ENCODE measurements around the gene SEC11C. TPM values are rescaled to one million over a fixed set of nuclear protein-coding genes. Genes with fewer than 3 reads are reported as not detected.

SEC11C gene
- total RNA-seq (100 to 1,000 TPM in 3 of 9 donors, 10 to 100 TPM in 6; 41.7 to 146 (median 66.5) TPM), polyA plus RNA-seq (100 to 1,000 TPM in 1 of 3 donors, 10 to 100 TPM in 2; 31.5 to 392 (median 31.9) TPM)
- long read RNA-seq, donor 1, transcript SEC11C-202 (4 exons, 2,054 nt): minor isoform, 7 of 137 reads
- long read RNA-seq, donor 1, transcript SEC11C-204 (6 exons, 1,202 nt): major isoform, 110 of 137 reads
- long read RNA-seq, donor 1, transcript SEC11C-203 (3 exons, 1,088 nt): minor isoform, 6 of 137 reads
- long read RNA-seq, donor 1, partial matches to known transcripts: 7 of 137 reads
- long read RNA-seq, donor 1, other reads (novel, unspliced or antisense): 0 of 137 reads
- long read RNA-seq, donor 2, transcript SEC11C-204 (6 exons, 1,202 nt): major isoform, 41 of 49 reads
- long read RNA-seq, donor 2, partial matches to known transcripts: 0 of 49 reads
- long read RNA-seq, donor 2, other reads (novel, unspliced or antisense): 0 of 49 reads
- long read RNA-seq, donor 3, transcript SEC11C-204 (6 exons, 1,202 nt): major isoform, 68 of 94 reads
- long read RNA-seq, donor 3, partial matches to known transcripts: 15 of 94 reads
- long read RNA-seq, donor 3, other reads (novel, unspliced or antisense): 0 of 94 reads
- long read RNA-seq, donor 4, transcript SEC11C-204 (6 exons, 1,202 nt): major isoform, 54 of 58 reads
- long read RNA-seq, donor 4, partial matches to known transcripts: 0 of 58 reads
- long read RNA-seq, donor 4, other reads (novel, unspliced or antisense): 1 of 58 reads
- long read RNA-seq, donor 5, transcript SEC11C-202 (4 exons, 2,054 nt): minor isoform, 5 of 74 reads
- long read RNA-seq, donor 5, transcript SEC11C-204 (6 exons, 1,202 nt): major isoform, 62 of 74 reads
- long read RNA-seq, donor 5, partial matches to known transcripts: 0 of 74 reads
- long read RNA-seq, donor 5, other reads (novel, unspliced or antisense): 3 of 74 reads
- long read RNA-seq, donor 6, transcript SEC11C-204 (6 exons, 1,202 nt): major isoform, 36 of 40 reads
- long read RNA-seq, donor 6, partial matches to known transcripts: 0 of 40 reads
- long read RNA-seq, donor 6, other reads (novel, unspliced or antisense): 2 of 40 reads
- long read RNA-seq, donor 7, transcript SEC11C-204 (6 exons, 1,202 nt): major isoform, 29 of 34 reads
- long read RNA-seq, donor 7, partial matches to known transcripts: 0 of 34 reads
- long read RNA-seq, donor 7, other reads (novel, unspliced or antisense): 0 of 34 reads
- long read RNA-seq, donor 8, transcript SEC11C-204 (6 exons, 1,202 nt): major isoform, 75 of 84 reads
- long read RNA-seq, donor 8, partial matches to known transcripts: 0 of 84 reads
- long read RNA-seq, donor 8, other reads (novel, unspliced or antisense): 0 of 84 reads
- long read RNA-seq, donor 9, transcript SEC11C-204 (6 exons, 1,202 nt): major isoform, 49 of 62 reads
- long read RNA-seq, donor 9, partial matches to known transcripts: 5 of 62 reads
- long read RNA-seq, donor 9, other reads (novel, unspliced or antisense): 0 of 62 reads
- long read RNA-seq, donor 10, transcript SEC11C-204 (6 exons, 1,202 nt): major isoform, 21 of 27 reads
- long read RNA-seq, donor 10, partial matches to known transcripts: 0 of 27 reads
- long read RNA-seq, donor 10, other reads (novel, unspliced or antisense): 0 of 27 reads

- intact Hi-C loops (cut with DNase I): no loop called here
- 0 to 1% (median 0%) methylated on average over 1 to 55 of the region's 55 CpGs for WGBS, 4 donors
- H3K4me3 ChIP-seq: peak within 1 kb of the TSS; percentile 44 to 99 (median 85)
These were observed at the start of gene SEC11C for GRCh38 chr18:59139615-59140301. Gene SEC11C (plus strand): TSS chr18:59139884. CDS start chr18:59139949, 65 bp downstream.

GRCh38 chr18:59090966-59091603 lies 48.6 kb upstream of the SEC11C start:
- Histone ChIP-seq H3K4me1 (replicated peaks in 1 of 2) (no peaks in the 10 kb centered on the region), H3K27ac (no peak overlapping the region), H3K9me3 (replicated peaks in 1 of 3) (no peaks in the 10 kb centered on the region), H3K4me3 (no peak overlapping the region), H3K27me3 (peaks cover 3% of the 10 kb centered on the region), H3K36me3 (replicated peaks in 1 of 2) (no peaks in the 10 kb centered on the region)
- intact Hi-C loops (cut with DNase I): no loop called here
- DNase-seq: no peak
- no peak for TF ChIP-seq CTCF (IDR thresholded peaks at IDR 0.05)
- no peak for TF ChIP-seq POLR2A (IDR thresholded peaks at IDR 0.05)
- 83 to 91% (median 90%) methylated on average over 5 of the region's 5 CpGs for WGBS, 4 donors

More at GRCh38 chr18:59139615-59140301, at the start of gene SEC11C:
- Histone ChIP-seq H3K27me3 (peaks cover under 1% of the 10 kb centered on the region), H3K4me1 (replicated peaks in 1 of 2) (peaks cover 0 to 15% of the 10 kb centered on the region in 2 donors), H3K9me3 (replicated peaks in 1 of 3) (no peaks in the 10 kb centered on the region), H3K36me3 (replicated peaks in 1 of 2) (no peaks in the 10 kb centered on the region), H3K27ac (peak within 1 kb of the TSS in 4 of 5 donors; percentile 64 to 92 (median 77))
- DNase-seq: peak; percentile 96 to 99 (median 99)
- TF ChIP-seq CTCF (IDR thresholded peaks at IDR 0.05) (no peak), POLR2A (IDR thresholded peaks at IDR 0.05) (no peak)

- intact Hi-C loops (cut with DNase I): no loop called here
- H3K27me3 ChIP-seq: peaks cover 3% of the 10 kb centered on the region
- H3K36me3 ChIP-seq (replicated peaks in 1 of 2): no peaks in the 10 kb centered on the region
- no peak for TF ChIP-seq CTCF (IDR thresholded peaks at IDR 0.05)
- TF ChIP-seq POLR2A (IDR thresholded peaks at IDR 0.05): no peak
- no peak overlapping the region for H3K27ac ChIP-seq
- no peak for DNase-seq
- 61 to 89% (median 83%) methylated on average over 4 to 7 of the region's 7 CpGs for WGBS, 4 donors
- H3K4me1 ChIP-seq (replicated peaks in 1 of 2): no peaks in the 10 kb centered on the region
- H3K9me3 ChIP-seq (replicated peaks in 1 of 3): no peaks in the 10 kb centered on the region
- H3K4me3 ChIP-seq: no peak overlapping the region
These were observed 46.0 kb upstream of the SEC11C start for GRCh38 chr18:59093668-59094067.

Measured in adrenal gland (tissue), 19 donors.